GM12872 (cell line): Measurements from ENCODE around the gene FOXD4L4.
"Not testable (repeated sequence)": the region's sequence is repeated elsewhere in the genome, so short reads cannot be mapped to it uniquely, and the experiment has no call there.

Source experiments
- CTCF ChIP-seq: IDR thresholded peaks from 3 replicates; pipeline ENCODE4 v1.5.1; 2011; ENCODE audit warnings: low read depth, mild to moderate bottlenecking, low read length, moderate library complexity; ENCODE audit not compliant: insufficient read depth

FOXD4L4 gene

DNA sequence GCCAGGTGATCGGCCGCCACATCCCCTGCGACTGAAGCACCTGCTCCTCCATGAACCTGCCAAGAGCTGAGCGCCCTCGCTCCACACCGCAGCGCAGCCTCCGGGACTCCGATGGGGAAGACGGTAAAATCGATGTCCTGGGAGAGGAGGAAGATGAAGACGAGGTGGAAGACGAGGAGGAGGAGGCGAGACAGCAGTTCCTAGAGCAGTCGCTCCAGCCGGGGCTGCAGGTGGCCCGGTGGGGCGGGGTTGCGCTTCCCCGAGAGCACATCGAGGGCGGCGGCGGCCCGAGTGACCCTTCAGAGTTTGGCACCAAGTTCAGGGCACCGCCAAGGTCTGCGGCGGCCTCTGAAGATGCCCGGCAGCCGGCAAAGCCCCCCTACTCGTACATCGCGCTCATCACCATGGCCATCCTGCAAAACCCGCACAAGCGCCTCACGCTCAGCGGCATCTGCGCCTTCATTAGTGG lies at the start of gene FOXD4L4:
Gene FOXD4L4 (plus strand): TSS at position 51 of the 469 bp plus-strand sequence. CDS start 0 bp downstream, at position 51.
- TF ChIP-seq CTCF, result not testable (repeated sequence)
